Gastrocnemius medialis (tissue), 4 donors: ENCODE data around the gene SATB2. TPM values are rescaled to one million over a fixed set of nuclear protein-coding genes. Genes with fewer than 3 reads are reported as not detected.

ENCODE experiments used
- ATAC-seq, 2 donors: fragments of 150-250 bp; one replicate each; pipeline ENCODE4 v1.9.1; 2016
- DNase-seq, 2 donors: peaks; one replicate each; pipeline ENCODE4 v3.0.0-alpha.2; 2019
- H3K27ac ChIP-seq, 4 donors: fragments of 200-600 bp; sonication (generic); 1 replicate in 1 of 4; 2 replicates in 3 of 4; pipeline ENCODE4 v1.5.1; 2016 to 2018; ENCODE audit warnings: mild to moderate bottlenecking in 2 of 4, moderate library complexity in 1 of 4
- H3K27me3 ChIP-seq, 3 donors: fragments of 200-600 bp; sonication (generic) in 2 of 3; 1 replicate in 1 of 3; 2 replicates in 2 of 3; pipeline versions ENCODE4 v1.5.1 to v1.6.0; 2016 to 2019; ENCODE audit warnings: mild to moderate bottlenecking in 1 of 3, moderate library complexity in 1 of 3
- H3K36me3 ChIP-seq, 2 donors: fragments of 200-600 bp; sonication (generic) in 1 of 2; one replicate each; pipeline ENCODE4 v1.5.1; 2017 to 2018
- H3K4me1 ChIP-seq, 2 donors: fragments of 200-600 bp; sonication (generic) in 1 of 2; one replicate each; pipeline ENCODE4 v1.5.1; 2016 to 2017; ENCODE audit warnings: mild to moderate bottlenecking in 2 of 2
- H3K4me3 ChIP-seq, 4 donors: fragments of 200-600 bp; sonication (generic) in 3 of 4; 1 replicate in 1 of 4; 2 replicates in 3 of 4; pipeline ENCODE4 v1.5.1; 2016 to 2019; ENCODE audit warnings: mild to moderate bottlenecking in 2 of 4
- H3K9me3 ChIP-seq, 3 donors: fragments of 200-600 bp; sonication (generic) in 2 of 3; 1 replicate in 1 of 3; 2 replicates in 2 of 3; pipeline ENCODE4 v1.5.1; 2016 to 2019
- CTCF ChIP-seq, 5 experiments: fragments of 450-650 bp in 3 of 5; fragments of 200-600 bp in 2 of 5; sonication (generic) in 2 of 5; IDR thresholded peaks in 4 of 5; conservative IDR thresholded peaks in 1 of 5; 1 replicate in 4 of 5; 2 replicates in 1 of 5; pipeline ENCODE4 v1.5.1; 2016 to 2019; ENCODE audit warnings: antibody characterized with exemption in 5 of 5, mild to moderate bottlenecking in 3 of 5, moderate library complexity in 3 of 5
- POLR2A ChIP-seq, 2 donors: fragments of 450-650 bp; IDR thresholded peaks; one replicate each; pipeline ENCODE4 v1.6.1; 2017; ENCODE audit warnings: antibody characterized with exemption in 2 of 2, mild to moderate bottlenecking in 2 of 2, moderate library complexity in 2 of 2
- in situ Hi-C, 4 donors: fragments of 200-750 bp; cut with MboI; loops; one replicate each; pipeline versions ENCODE4 v1.15.0 to v1.8.0; 2017; ENCODE audit warnings: low sequenced_read_pairs in 4 of 4
- intact Hi-C: fragments of 100-400 bp; cut with DNase I; formaldehyde crosslinking; loops from one replicate; pipeline ENCODE4 v1.15.1; 2023; ENCODE audit warnings: low total_unique reads
- total RNA-seq, 4 donors: library from RNA; depleted of rRNA; stranded (reverse); fragments of >200 nt; gene quantifications; one replicate each; pipeline versions ENCODE4 v1.1.0 to v1.2.3, GENCODE V29; 2016

SATB2 gene
- total RNA-seq, 4 donors from 2014 or later = 2.0 to 6.4 (median 4.5) TPM

GRCh38 chr2:199442173-199442572, 15.6 kb downstream of the SATB2 start:
- in situ Hi-C loops (no loop called here), intact Hi-C loops (no loop called here)
- H3K9me3 ChIP-seq = no peaks in the 10 kb centered on the region
- no peaks in the 10 kb centered on the region for H3K27me3 ChIP-seq
- H3K27ac ChIP-seq = no peak overlapping the region
- DNase-seq (no peak), ATAC-seq (no peak)
- H3K4me3 ChIP-seq = no peak overlapping the region
- TF ChIP-seq CTCF (IDR thresholded peaks at IDR 0.05 in 4 of 5, conservative IDR thresholded peaks at IDR 0.05 in 1 of 5) (no peak), POLR2A (IDR thresholded peaks at IDR 0.05) (no peak)
- H3K36me3 ChIP-seq = no peaks in the 10 kb centered on the region
- H3K4me1 ChIP-seq = no peaks in the 10 kb centered on the region

GRCh38 chr2:199441759-199442158, 16.0 kb downstream of the SATB2 start:
- in situ Hi-C loops (no loop called here), intact Hi-C loops (no loop called here)
- Histone ChIP-seq H3K36me3 (no peaks in the 10 kb centered on the region), H3K4me3 (no peak overlapping the region), H3K27me3 (no peaks in the 10 kb centered on the region), H3K4me1 (no peaks in the 10 kb centered on the region), H3K27ac (no peak overlapping the region), H3K9me3 (no peaks in the 10 kb centered on the region)
- TF ChIP-seq CTCF (IDR thresholded peaks at IDR 0.05 in 4 of 5, conservative IDR thresholded peaks at IDR 0.05 in 1 of 5) (no peak), POLR2A (IDR thresholded peaks at IDR 0.05) (no peak)
- DNase-seq (no peak), ATAC-seq (no peak)

DNA sequence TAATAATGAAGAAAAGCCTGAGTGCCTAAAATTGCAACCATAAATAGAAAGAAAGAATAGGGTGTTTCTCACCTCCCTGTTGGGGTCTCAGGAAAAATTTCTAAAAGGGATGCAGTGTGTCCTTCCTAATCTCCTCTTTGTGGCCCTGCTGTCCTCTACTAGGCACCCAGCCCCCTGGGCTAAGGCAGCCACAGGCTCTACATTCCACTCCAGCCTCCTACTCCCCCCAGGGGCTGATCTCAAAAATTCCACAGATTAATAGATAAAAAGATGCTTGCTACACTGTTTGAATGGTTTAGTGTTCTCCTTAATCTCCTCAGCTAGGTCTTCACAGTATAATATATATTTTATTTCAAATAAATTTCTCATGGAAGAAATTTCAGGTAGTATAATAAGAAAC, 17.6 kb downstream of the SATB2 start:
- no peaks in the 10 kb centered on the region for H3K36me3 ChIP-seq
- in situ Hi-C loops = no loop called here
- H3K27ac ChIP-seq = no peak overlapping the region
- H3K27me3 ChIP-seq = no peaks in the 10 kb centered on the region
- intact Hi-C loops = no loop called here
- TF ChIP-seq CTCF (IDR thresholded peaks at IDR 0.05 in 4 of 5, conservative IDR thresholded peaks at IDR 0.05 in 1 of 5) (no peak), POLR2A (IDR thresholded peaks at IDR 0.05) (no peak)
- H3K9me3 ChIP-seq = no peaks in the 10 kb centered on the region
- no peaks in the 10 kb centered on the region for H3K4me1 ChIP-seq
- DNase-seq (no peak), ATAC-seq (no peak)
- H3K4me3 ChIP-seq = no peak overlapping the region

GRCh38 chr2:199439542-199439941, 18.2 kb downstream of the SATB2 start:
- no peaks in the 10 kb centered on the region for H3K36me3 ChIP-seq
- ATAC-seq = no peak
- no peak for DNase-seq
- no peak overlapping the region for H3K27ac ChIP-seq
- no peaks in the 10 kb centered on the region for H3K9me3 ChIP-seq
- H3K27me3 ChIP-seq = no peaks in the 10 kb centered on the region
- intact Hi-C loops = no loop called here
- no peaks in the 10 kb centered on the region for H3K4me1 ChIP-seq
- TF ChIP-seq CTCF (IDR thresholded peaks at IDR 0.05 in 4 of 5, conservative IDR thresholded peaks at IDR 0.05 in 1 of 5) (no peak), POLR2A (IDR thresholded peaks at IDR 0.05) (no peak)
- in situ Hi-C loops = no loop called here
- no peak overlapping the region for H3K4me3 ChIP-seq

DNA sequence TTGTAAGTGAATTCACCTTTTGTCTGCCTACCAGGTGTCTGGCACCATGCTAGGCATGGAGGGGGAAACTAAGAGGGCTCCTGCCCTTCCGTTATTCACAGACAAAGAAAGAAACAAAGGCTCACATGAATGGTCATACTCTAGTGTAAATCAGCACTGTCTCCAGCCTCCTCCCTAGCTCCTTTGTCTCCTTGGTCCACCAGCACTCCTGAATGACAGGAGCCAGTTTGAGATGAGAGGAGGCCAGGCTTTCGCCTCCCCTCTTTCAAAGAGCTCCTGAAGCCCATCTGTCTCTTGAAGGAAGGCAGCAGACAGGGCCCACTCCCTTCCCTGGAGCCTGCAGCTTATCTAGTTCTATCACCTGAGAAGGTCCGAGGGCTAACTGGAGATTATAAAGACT, 18.7 kb downstream of the SATB2 start:
- no peaks in the 10 kb centered on the region for H3K36me3 ChIP-seq
- H3K4me1 ChIP-seq = no peaks in the 10 kb centered on the region
- in situ Hi-C loops = no loop called here
- H3K27me3 ChIP-seq = no peaks in the 10 kb centered on the region
- intact Hi-C loops = no loop called here
- no peak overlapping the region for H3K4me3 ChIP-seq
- TF ChIP-seq POLR2A (IDR thresholded peaks at IDR 0.05) = no peak
- no peak for TF ChIP-seq CTCF (IDR thresholded peaks at IDR 0.05 in 4 of 5, conservative IDR thresholded peaks at IDR 0.05 in 1 of 5)
- no peak for ATAC-seq
- no peak overlapping the region for H3K27ac ChIP-seq
- DNase-seq = no peak
- H3K9me3 ChIP-seq = no peaks in the 10 kb centered on the region
